Skeletal muscle tissue (tissue), 4 donors: ENCODE data around the gene CLCN7. TPM values are rescaled to one million over a fixed set of nuclear protein-coding genes. Genes with fewer than 3 reads are reported as not detected.

Experiments
- H3K27ac ChIP-seq: one replicate; pipeline ENCODE4 v1.7.0; 2013; ENCODE audit warnings: mild to moderate bottlenecking, low read depth, low read length, inconsistent platforms
- H3K27me3 ChIP-seq, 3 donors: one replicate each; pipeline ENCODE4 v1.7.0; 2013; ENCODE audit warnings: low read length in 3 of 3; ENCODE audit not compliant: control insufficient read depth in 3 of 3, insufficient read depth in 3 of 3
- H3K36me3 ChIP-seq, 3 donors: one replicate each; pipeline ENCODE4 v1.7.0; 2013; ENCODE audit warnings: low read length in 3 of 3; ENCODE audit not compliant: control insufficient read depth in 3 of 3, insufficient read depth in 3 of 3
- H3K4me1 ChIP-seq, 3 donors: one replicate each; pipeline ENCODE4 v1.7.0; 2013; ENCODE audit warnings: low read length in 3 of 3, mild to moderate bottlenecking in 3 of 3; ENCODE audit not compliant: control insufficient read depth in 3 of 3, insufficient read depth in 3 of 3
- H3K4me3 ChIP-seq, 3 donors: one replicate each; pipeline ENCODE4 v1.7.0; 2013; ENCODE audit warnings: low read length in 3 of 3
- H3K9ac ChIP-seq, 3 donors: one replicate each; pipeline ENCODE4 v1.7.0; 2013; ENCODE audit warnings: low read length in 3 of 3, mild to moderate bottlenecking in 3 of 3, moderate library complexity in 2 of 3, low read depth in 1 of 3
- H3K9me3 ChIP-seq, 3 donors: one replicate each; pipeline ENCODE4 v1.7.0; 2013; ENCODE audit warnings: low read length in 3 of 3; ENCODE audit not compliant: control insufficient read depth in 3 of 3
- total RNA-seq: library from RNA; depleted of rRNA; stranded (reverse); fragments of >200 nt; gene quantifications from one replicate; pipeline ENCODE4 v1.2.3, GENCODE V29; 2014
- donor health status: Osteomylitis.

The CLCN7 gene
- total RNA-seq, 1 donor from 2014 or later: 31.8 TPM

GRCh38 chr16:1465567-1465915 is 9.3 kb downstream of the CLCN7 start:
- no peaks in the 10 kb centered on the region for H3K27me3 ChIP-seq
- peaks cover 2 to 11% (median 5%) of the 10 kb centered on the region in 3 donors for H3K4me1 ChIP-seq
- no peak overlapping the region for H3K27ac ChIP-seq
- no peaks in the 10 kb centered on the region for H3K9me3 ChIP-seq
- H3K36me3 ChIP-seq: peaks cover 8 to 17% (median 11%) of the 10 kb centered on the region in 3 donors
- H3K9ac ChIP-seq: no peak overlapping the region
- no peak overlapping the region for H3K4me3 ChIP-seq

- H3K4me3 ChIP-seq: no peak overlapping the region
- no peak overlapping the region for H3K27ac ChIP-seq
Measured at GRCh38 chr16:1464894-1465566, 9.8 kb downstream of the CLCN7 start.

GRCh38 chr16:1464196-1464893 is 10.5 kb downstream of the CLCN7 start:
- Histone ChIP-seq H3K36me3 (peaks cover 13 to 26% (median 16%) of the 10 kb centered on the region in 3 donors), H3K27me3 (no peaks in the 10 kb centered on the region), H3K9ac (no peak overlapping the region), H3K27ac (no peak overlapping the region), H3K9me3 (no peaks in the 10 kb centered on the region), H3K4me3 (no peak overlapping the region), H3K4me1 (peaks cover 0 to 5% (median 2%) of the 10 kb centered on the region in 3 donors)

More at GRCh38 chr16:1464894-1465566, 9.8 kb downstream of the CLCN7 start:
- no peaks in the 10 kb centered on the region for H3K9me3 ChIP-seq
- H3K27me3 ChIP-seq: no peaks in the 10 kb centered on the region
- no peak overlapping the region for H3K9ac ChIP-seq
- H3K36me3 ChIP-seq: peaks cover 13 to 23% (median 16%) of the 10 kb centered on the region in 3 donors
- peaks cover 0 to 8% (median 2%) of the 10 kb centered on the region in 3 donors for H3K4me1 ChIP-seq

- H3K9ac ChIP-seq: no peak overlapping the region
- H3K27ac ChIP-seq: no peak overlapping the region
- H3K4me1 ChIP-seq: no peaks in the 10 kb centered on the region
- H3K36me3 ChIP-seq: peaks cover 32 to 37% (median 36%) of the 10 kb centered on the region in 3 donors
- H3K27me3 ChIP-seq: no peaks in the 10 kb centered on the region
- no peaks in the 10 kb centered on the region for H3K9me3 ChIP-seq
- H3K4me3 ChIP-seq: no peak overlapping the region
Measured at GRCh38 chr16:1461146-1461545, 13.7 kb downstream of the CLCN7 start.

GRCh38 chr16:1460602-1461138 is 14.2 kb downstream of the CLCN7 start:
- Histone ChIP-seq H3K27me3 (no peaks in the 10 kb centered on the region), H3K36me3 (peaks cover 36 to 42% (median 41%) of the 10 kb centered on the region in 3 donors), H3K4me3 (no peak overlapping the region), H3K9ac (no peak overlapping the region), H3K9me3 (no peaks in the 10 kb centered on the region), H3K27ac (no peak overlapping the region), H3K4me1 (no peaks in the 10 kb centered on the region)

GRCh38 chr16:1459967-1460366 is 14.9 kb downstream of the CLCN7 start:
- Histone ChIP-seq H3K36me3 (peaks cover 44 to 49% (median 46%) of the 10 kb centered on the region in 3 donors), H3K27me3 (no peaks in the 10 kb centered on the region), H3K9me3 (no peaks in the 10 kb centered on the region), H3K4me1 (no peaks in the 10 kb centered on the region), H3K9ac (no peak overlapping the region), H3K4me3 (no peak overlapping the region), H3K27ac (no peak overlapping the region)

- no peaks in the 10 kb centered on the region for H3K4me1 ChIP-seq
- H3K9me3 ChIP-seq: no peaks in the 10 kb centered on the region
- peaks cover 52 to 55% (median 52%) of the 10 kb centered on the region in 3 donors for H3K36me3 ChIP-seq
- no peaks in the 10 kb centered on the region for H3K27me3 ChIP-seq
- H3K4me3 ChIP-seq: no peak overlapping the region
- no peak overlapping the region for H3K27ac ChIP-seq
- no peak overlapping the region for H3K9ac ChIP-seq
Measured at GRCh38 chr16:1458977-1459341, 15.9 kb downstream of the CLCN7 start.

- Histone ChIP-seq H3K9me3 (no peaks in the 10 kb centered on the region), H3K36me3 (peaks cover 57 to 60% (median 57%) of the 10 kb centered on the region in 3 donors), H3K4me1 (no peaks in the 10 kb centered on the region), H3K27me3 (no peaks in the 10 kb centered on the region), H3K27ac (no peak overlapping the region), H3K9ac (no peak overlapping the region), H3K4me3 (no peak overlapping the region)
Measured at GRCh38 chr16:1458336-1458976, 16.4 kb downstream of the CLCN7 start.

- no peak overlapping the region for H3K9ac ChIP-seq
- H3K9me3 ChIP-seq: no peaks in the 10 kb centered on the region
- no peak overlapping the region for H3K4me3 ChIP-seq
- H3K27ac ChIP-seq: no peak overlapping the region
- H3K4me1 ChIP-seq: no peaks in the 10 kb centered on the region
- H3K36me3 ChIP-seq: peaks cover 61 to 62% (median 62%) of the 10 kb centered on the region in 3 donors
- H3K27me3 ChIP-seq: no peaks in the 10 kb centered on the region
Measured at GRCh38 chr16:1457489-1458245, 17.2 kb downstream of the CLCN7 start.
